AG04449 (cell line): ENCODE results near the gene VPS26A.

Source experiments
- CTCF ChIA-PET: fragments of 350-600 bp; formaldehyde crosslinking; extraction: SDS; loops from one replicate; lab custom pipeline; 2021; ENCODE audit warnings: antibody characterized with exemption; lab: Yijun Ruan, JAX
- POLR2A ChIA-PET: fragments of 400-600, 350-600 bp; formaldehyde crosslinking; extraction: SDS; loops from one replicate; lab custom pipeline; 2020; ENCODE audit warnings: antibody characterized with exemption, inconsistent platforms; lab: Yijun Ruan, JAX
- DNase-seq: peaks from one replicate; pipeline ENCODE4 v3.0.0-alpha.2; 2010; ENCODE audit warnings: low read depth, low spot score
- H3K4me3 ChIP-seq: 2 replicates; pipeline ENCODE4 v1.5.1; 2011; ENCODE audit warnings: low read depth, mild to moderate bottlenecking, control low read depth, low read length
- TF ChIP-seq, protein P1 (sequence below): IDR thresholded peaks from one replicate; pipeline ENCODE4 v1.5.1; 2011; ENCODE audit warnings: mild to moderate bottlenecking, moderate library complexity, low read length, control low read depth, inconsistent platforms; ENCODE audit not compliant: insufficient read depth; ENCODE audit errors: missing control alignments

Gene VPS26A

GRCh38 chr10:69123747-69124562 is at the start of gene VPS26A:
TSS of gene VPS26A (plus strand) at chr10:69124178. CDS start at chr10:69124278, 100 bp downstream.
- CTCF ChIA-PET = interaction anchor here (0.9 kb wide), 1 partner anchor 119 kb away, joined by 4 read pairs; no protein-coding TSS in a partner anchor
- peak; percentile 83 for DNase-seq
- POLR2A ChIA-PET = no interaction called here
- TF ChIP-seq, protein P1, sequence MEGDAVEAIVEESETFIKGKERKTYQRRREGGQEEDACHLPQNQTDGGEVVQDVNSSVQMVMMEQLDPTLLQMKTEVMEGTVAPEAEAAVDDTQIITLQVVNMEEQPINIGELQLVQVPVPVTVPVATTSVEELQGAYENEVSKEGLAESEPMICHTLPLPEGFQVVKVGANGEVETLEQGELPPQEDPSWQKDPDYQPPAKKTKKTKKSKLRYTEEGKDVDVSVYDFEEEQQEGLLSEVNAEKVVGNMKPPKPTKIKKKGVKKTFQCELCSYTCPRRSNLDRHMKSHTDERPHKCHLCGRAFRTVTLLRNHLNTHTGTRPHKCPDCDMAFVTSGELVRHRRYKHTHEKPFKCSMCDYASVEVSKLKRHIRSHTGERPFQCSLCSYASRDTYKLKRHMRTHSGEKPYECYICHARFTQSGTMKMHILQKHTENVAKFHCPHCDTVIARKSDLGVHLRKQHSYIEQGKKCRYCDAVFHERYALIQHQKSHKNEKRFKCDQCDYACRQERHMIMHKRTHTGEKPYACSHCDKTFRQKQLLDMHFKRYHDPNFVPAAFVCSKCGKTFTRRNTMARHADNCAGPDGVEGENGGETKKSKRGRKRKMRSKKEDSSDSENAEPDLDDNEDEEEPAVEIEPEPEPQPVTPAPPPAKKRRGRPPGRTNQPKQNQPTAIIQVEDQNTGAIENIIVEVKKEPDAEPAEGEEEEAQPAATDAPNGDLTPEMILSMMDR = peak; percentile 54
- peak within 1 kb of the TSS; percentile 85 for H3K4me3 ChIP-seq

GRCh38 chr10:69074532-69074931 is 49.4 kb upstream of the VPS26A start:
- no peak for DNase-seq
- no peak overlapping the region for H3K4me3 ChIP-seq
- POLR2A ChIA-PET = no interaction called here
- CTCF ChIA-PET = no interaction called here
- TF ChIP-seq, protein P1 = no peak

GRCh38 chr10:69075431-69075830 is 48.5 kb upstream of the VPS26A start:
- POLR2A ChIA-PET = no interaction called here

GRCh38 chr10:69078311-69078710 is 45.7 kb upstream of the VPS26A start:
- ChIA-PET POLR2A (no interaction called here), CTCF (no interaction called here)
- TF ChIP-seq, protein P1 = no peak
- no peak for DNase-seq
- no peak overlapping the region for H3K4me3 ChIP-seq

More at GRCh38 chr10:69075431-69075830, 48.5 kb upstream of the VPS26A start:
- no peak for DNase-seq
- TF ChIP-seq, protein P1 = no peak
- CTCF ChIA-PET = no interaction called here
- no peak overlapping the region for H3K4me3 ChIP-seq

- TF ChIP-seq, protein P1 = no peak
- no peak overlapping the region for H3K4me3 ChIP-seq
- ChIA-PET CTCF (interaction anchor here (0.7 to 1.7 kb wide), 3 partner anchors 12 to 62 kb away, joined by 3 to 4 read pairs (median 3); no protein-coding TSS in a partner anchor), POLR2A (no interaction called here)
- no peak for DNase-seq
Measured at GRCh38 chr10:69080226-69080625, 43.8 kb upstream of the VPS26A start.

GRCh38 chr10:69086001-69086509 is 37.9 kb upstream of the VPS26A start:
- ChIA-PET POLR2A (no interaction called here), CTCF (interaction anchor here (0.9 kb wide), 1 partner anchor 80 kb away, joined by 3 read pairs; no protein-coding TSS in a partner anchor)
- no peak overlapping the region for H3K4me3 ChIP-seq
- no peak for DNase-seq
- TF ChIP-seq, protein P1 = no peak
